ENCODE measurements around the gene SNTB2.
A peak's percentile ranks its signal among the peaks of the same experiment; 100 is the strongest.

SNTB2 gene

GRCh38 chr16:69204172-69204571 is 17.2 kb downstream of the SNTB2 start:
- no peaks in the 10 kb centered on the region for H3K27me3 ChIP-seq (ENCODE audit: insufficient read depth, low read depth)
- peak overlapping the region; percentile 53; the same call in 1 of the 2 replicates for H3K27ac ChIP-seq
- no peaks in the 10 kb centered on the region for H3K36me3 ChIP-seq (ENCODE audit: insufficient read depth)
- peaks cover 20% of the 10 kb centered on the region; the same call in 1 of the 2 replicates for H3K79me2 ChIP-seq (ENCODE audit: insufficient read depth, low read depth)
- TF ChIP-seq, protein P1, sequence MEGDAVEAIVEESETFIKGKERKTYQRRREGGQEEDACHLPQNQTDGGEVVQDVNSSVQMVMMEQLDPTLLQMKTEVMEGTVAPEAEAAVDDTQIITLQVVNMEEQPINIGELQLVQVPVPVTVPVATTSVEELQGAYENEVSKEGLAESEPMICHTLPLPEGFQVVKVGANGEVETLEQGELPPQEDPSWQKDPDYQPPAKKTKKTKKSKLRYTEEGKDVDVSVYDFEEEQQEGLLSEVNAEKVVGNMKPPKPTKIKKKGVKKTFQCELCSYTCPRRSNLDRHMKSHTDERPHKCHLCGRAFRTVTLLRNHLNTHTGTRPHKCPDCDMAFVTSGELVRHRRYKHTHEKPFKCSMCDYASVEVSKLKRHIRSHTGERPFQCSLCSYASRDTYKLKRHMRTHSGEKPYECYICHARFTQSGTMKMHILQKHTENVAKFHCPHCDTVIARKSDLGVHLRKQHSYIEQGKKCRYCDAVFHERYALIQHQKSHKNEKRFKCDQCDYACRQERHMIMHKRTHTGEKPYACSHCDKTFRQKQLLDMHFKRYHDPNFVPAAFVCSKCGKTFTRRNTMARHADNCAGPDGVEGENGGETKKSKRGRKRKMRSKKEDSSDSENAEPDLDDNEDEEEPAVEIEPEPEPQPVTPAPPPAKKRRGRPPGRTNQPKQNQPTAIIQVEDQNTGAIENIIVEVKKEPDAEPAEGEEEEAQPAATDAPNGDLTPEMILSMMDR (conservative IDR thresholded peaks at IDR 0.05; ENCODE audit: low read depth, low read length), result no peak
- H4K20me1 ChIP-seq (ENCODE audit: insufficient read depth), result no peaks in the 10 kb centered on the region
- H3K9ac ChIP-seq, result no peak overlapping the region
- no peak overlapping the region for H2AFZ ChIP-seq (ENCODE audit: low read depth)
- peaks cover 34% of the 10 kb centered on the region for H3K4me1 ChIP-seq (ENCODE audit: low read depth, poor library complexity, severe bottlenecking)
- peak overlapping the region; percentile 96 for H3K4me2 ChIP-seq
- H3K4me3 ChIP-seq (IDR thresholded peaks at IDR 0.05; ENCODE audit: insufficient read depth, low read depth, low read length), result no peak overlapping the region

- Histone ChIP-seq H3K4me2 (no peak overlapping the region), H4K20me1 (ENCODE audit: insufficient read depth) (no peaks in the 10 kb centered on the region), H3K27ac (no peak overlapping the region), H3K4me1 (ENCODE audit: low read depth, poor library complexity, severe bottlenecking) (peaks cover 16% of the 10 kb centered on the region), H3K4me3 (IDR thresholded peaks at IDR 0.05; ENCODE audit: insufficient read depth, low read depth, low read length) (no peak overlapping the region), H2AFZ (ENCODE audit: low read depth) (no peak overlapping the region), H3K79me2 (ENCODE audit: insufficient read depth, low read depth) (peaks cover 13% of the 10 kb centered on the region; the same call in 1 of the 2 replicates), H3K9ac (no peak overlapping the region), H3K36me3 (ENCODE audit: insufficient read depth) (no peaks in the 10 kb centered on the region), H3K27me3 (ENCODE audit: insufficient read depth, low read depth) (no peaks in the 10 kb centered on the region)
- TF ChIP-seq, protein P1 (conservative IDR thresholded peaks at IDR 0.05; ENCODE audit: low read depth, low read length), result no peak
Observed at GRCh38 chr16:69209735-69210134, 22.8 kb downstream of the SNTB2 start.

DNA sequence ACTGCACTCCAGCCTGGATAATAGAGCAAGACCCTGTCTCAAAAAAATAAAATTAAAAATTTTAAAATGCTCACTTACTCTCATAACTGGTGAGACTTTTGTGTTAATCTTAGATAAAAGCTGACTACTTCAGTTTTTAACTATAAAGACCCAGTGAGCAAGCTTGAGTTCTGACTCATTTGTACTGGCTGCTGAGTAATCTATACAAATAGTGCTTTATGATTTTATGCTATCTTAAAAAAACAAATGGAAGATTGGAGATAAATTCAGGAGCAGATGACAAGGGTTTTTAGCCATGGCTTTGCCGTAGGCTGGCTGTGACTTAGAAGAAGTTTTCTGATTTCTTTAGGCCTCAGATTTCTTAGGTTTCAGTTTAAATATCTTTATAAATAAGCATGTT is 30.5 kb downstream of the SNTB2 start:
- H3K4me3 ChIP-seq (IDR thresholded peaks at IDR 0.05; ENCODE audit: insufficient read depth, low read depth, low read length), result no peak overlapping the region
- no peaks in the 10 kb centered on the region for H4K20me1 ChIP-seq (ENCODE audit: insufficient read depth)
- H3K4me2 ChIP-seq, result no peak overlapping the region
- H3K79me2 ChIP-seq (ENCODE audit: insufficient read depth, low read depth), result peaks cover 3% of the 10 kb centered on the region; the same call in 1 of the 2 replicates
- H3K27ac ChIP-seq, result no peak overlapping the region
- TF ChIP-seq, protein P1 (conservative IDR thresholded peaks at IDR 0.05; ENCODE audit: low read depth, low read length), result no peak
- no peaks in the 10 kb centered on the region for H3K27me3 ChIP-seq (ENCODE audit: insufficient read depth, low read depth)
- H3K36me3 ChIP-seq (ENCODE audit: insufficient read depth), result no peaks in the 10 kb centered on the region
- H3K9ac ChIP-seq, result no peak overlapping the region
- H3K4me1 ChIP-seq (ENCODE audit: low read depth, poor library complexity, severe bottlenecking), result no peaks in the 10 kb centered on the region
- no peak overlapping the region for H2AFZ ChIP-seq (ENCODE audit: low read depth)

- Histone ChIP-seq H3K4me1 (ENCODE audit: low read depth, poor library complexity, severe bottlenecking) (no peaks in the 10 kb centered on the region), H3K4me2 (no peak overlapping the region), H3K36me3 (ENCODE audit: insufficient read depth) (no peaks in the 10 kb centered on the region), H3K27me3 (ENCODE audit: insufficient read depth, low read depth) (no peaks in the 10 kb centered on the region), H3K79me2 (ENCODE audit: insufficient read depth, low read depth) (peaks cover 3% of the 10 kb centered on the region; the same call in 1 of the 2 replicates), H3K27ac (no peak overlapping the region), H4K20me1 (ENCODE audit: insufficient read depth) (no peaks in the 10 kb centered on the region), H3K9ac (no peak overlapping the region), H2AFZ (ENCODE audit: low read depth) (no peak overlapping the region), H3K4me3 (IDR thresholded peaks at IDR 0.05; ENCODE audit: insufficient read depth, low read depth, low read length) (no peak overlapping the region)
- TF ChIP-seq, protein P1 (conservative IDR thresholded peaks at IDR 0.05; ENCODE audit: low read depth, low read length), result no peak
Observed at GRCh38 chr16:69219279-69219678, 32.3 kb downstream of the SNTB2 start.

Data from KMS-11 (cell line).